IMR-90 (cell line): ENCODE measurements around the gene PACSIN2. TPM values are rescaled to one million over a fixed set of nuclear protein-coding genes. Genes with fewer than 3 reads are reported as not detected.

Experiments
- ATAC-seq: fragments of 200-7000 bp; cut with Tn5 transposase; 2 replicates; pipeline ENCODE4 v1.9.1; 2020; ENCODE audit warnings: low read depth, mild to moderate bottlenecking, moderate library complexity
- BruUV-seq: library from RNA; stranded (reverse); fragments of 400-500 nt; replicated peaks from 2 replicates; lab custom pipeline; 2021; lab: Mats Ljungman, UMichigan
- CTCF ChIA-PET: fragments of 300-600 bp; formaldehyde crosslinking; extraction: SDS; loops from one replicate; lab custom pipeline; 2021; ENCODE audit warnings: antibody characterized with exemption; lab: Yijun Ruan, JAX
- POLR2A ChIA-PET: fragments of 300-600 bp; sonication (Branson Sonifier 250); formaldehyde crosslinking; loops from one replicate; lab custom pipeline; 2022; ENCODE audit warnings: antibody characterized with exemption; ENCODE audit not compliant: unreplicated experiment; lab: Charles Lee
- DNase-seq: peaks from one replicate; pipeline ENCODE4 v3.0.0; 2013
- H2AFZ ChIP-seq: replicated peaks from 2 replicates; pipeline ENCODE3; 2013; ENCODE audit warnings: low read length, mild to moderate bottlenecking; ENCODE audit not compliant: poor library complexity
- H2AK5ac ChIP-seq: 2 replicates; pipeline ENCODE4 v1.6.1; 2013; ENCODE audit warnings: low read depth, low read length, inconsistent platforms
- H2AK9ac ChIP-seq: replicated peaks from 2 replicates; pipeline ENCODE3; 2013; ENCODE audit warnings: mild to moderate bottlenecking, low read depth, low read length, moderate library complexity; ENCODE audit not compliant: poor library complexity
- H2BK120ac ChIP-seq: 2 replicates; pipeline ENCODE4 v1.6.1; 2013; ENCODE audit warnings: low read depth, low read length, inconsistent platforms
- H2BK15ac ChIP-seq: 3 replicates; pipeline ENCODE4 v1.6.1; 2013; ENCODE audit warnings: low read depth, low read length, inconsistent platforms
- H2BK20ac ChIP-seq: 2 replicates; pipeline ENCODE4 v1.6.1; 2013; ENCODE audit warnings: low read depth, mild to moderate bottlenecking, inconsistent platforms, low read length, moderate library complexity
- H2BK5ac ChIP-seq: 2 replicates; pipeline ENCODE4 v1.6.1; 2013; ENCODE audit warnings: mild to moderate bottlenecking, low read depth, low read length, inconsistent platforms; ENCODE audit not compliant: poor library complexity, severe bottlenecking
- H3K14ac ChIP-seq: replicated peaks from 2 replicates; pipeline ENCODE4 v1.6.1; 2013; ENCODE audit warnings: low read depth, low read length, inconsistent platforms
- H3K18ac ChIP-seq: 2 replicates; pipeline ENCODE4 v1.6.1; 2013; ENCODE audit warnings: low read depth, low read length, control low read depth
- H3K23ac ChIP-seq: 2 replicates; pipeline ENCODE4 v1.6.1; 2013; ENCODE audit warnings: low read depth, low read length, inconsistent platforms
- H3K27ac ChIP-seq: 2 replicates; pipeline ENCODE4 v1.5.1; 2013; ENCODE audit warnings: mild to moderate bottlenecking, control low read depth, low read length; ENCODE audit not compliant: insufficient read depth
- H3K27me3 ChIP-seq: 2 replicates; pipeline ENCODE4 v1.6.1; 2013; ENCODE audit warnings: low read length; ENCODE audit not compliant: control insufficient read depth, insufficient read depth
- H3K36me3 ChIP-seq: 2 replicates; pipeline ENCODE4 v1.6.1; 2013; ENCODE audit warnings: low read length, mixed read lengths; ENCODE audit not compliant: control insufficient read depth, insufficient read depth
- H3K4ac ChIP-seq: 2 replicates; pipeline ENCODE4 v1.6.1; 2013; ENCODE audit warnings: low read depth, low read length, inconsistent platforms
- H3K4me1 ChIP-seq: 2 replicates; pipeline ENCODE4 v1.6.1; 2013; ENCODE audit warnings: low read length, mixed read lengths; ENCODE audit not compliant: control insufficient read depth, insufficient read depth
- H3K4me2 ChIP-seq: 2 replicates; pipeline ENCODE4 v1.6.1; 2013; ENCODE audit warnings: low read depth, mild to moderate bottlenecking, control low read depth, low read length, moderate library complexity
- H3K4me3 ChIP-seq: 2 replicates; pipeline ENCODE4 v1.5.1; 2013; ENCODE audit warnings: low read depth, mild to moderate bottlenecking, control low read depth, low read length, moderate library complexity; ENCODE audit not compliant: insufficient read depth
- H3K56ac ChIP-seq: 2 replicates; pipeline ENCODE4 v1.6.1; 2013; ENCODE audit warnings: low read length, inconsistent platforms; ENCODE audit not compliant: insufficient read depth; ENCODE audit errors: extremely low read depth
- H3K79me1 ChIP-seq, 2 experiments: 2 replicates each; pipeline ENCODE4 v1.6.1; 2013; ENCODE audit warnings: low read length in 2 of 2, inconsistent platforms in 1 of 2, low read depth in 1 of 2
- H3K9ac ChIP-seq: 2 replicates; pipeline ENCODE4 v1.6.1; 2013; ENCODE audit warnings: low read depth, low read length, control low read depth
- H3K9me1 ChIP-seq: 2 replicates; pipeline ENCODE4 v1.6.1; 2013; ENCODE audit warnings: low read length, inconsistent platforms; ENCODE audit not compliant: insufficient read depth
- H3K9me3 ChIP-seq: 2 replicates; pipeline ENCODE4 v1.6.1; 2013; ENCODE audit warnings: low read length; ENCODE audit not compliant: control insufficient read depth, insufficient read depth
- H4K20me1 ChIP-seq: 2 replicates; pipeline ENCODE4 v1.6.1; 2013; ENCODE audit warnings: low read length, inconsistent platforms; ENCODE audit not compliant: insufficient read depth
- H4K5ac ChIP-seq: 2 replicates; pipeline ENCODE4 v1.6.1; 2013; ENCODE audit warnings: mild to moderate bottlenecking, low read depth, low read length, control low read depth
- H4K8ac ChIP-seq, 2 experiments: 2 replicates each; pipeline ENCODE4 v1.6.1; 2013; ENCODE audit warnings: low read depth in 2 of 2, low read length in 2 of 2, control low read depth in 1 of 2, inconsistent platforms in 1 of 2
- H4K91ac ChIP-seq: 2 replicates; pipeline ENCODE4 v1.6.1; 2013; ENCODE audit warnings: low read depth, low read length, inconsistent platforms; ENCODE audit not compliant: insufficient read depth
- CHD1 ChIP-seq: IDR thresholded peaks from 2 replicates; pipeline ENCODE4 v1.6.1; 2012; ENCODE audit warnings: low read depth, low read length, improper control_type of control experiment
- CTCF ChIP-seq: conservative IDR thresholded peaks from 2 replicates; pipeline ENCODE4 v1.5.1; 2012; ENCODE audit warnings: mild to moderate bottlenecking, low read depth, low read length, improper control_type of control experiment
- ELK1 ChIP-seq: fragments of 150-350 bp; IDR thresholded peaks from 2 replicates; pipeline ENCODE4 v1.6.1; 2016; ENCODE audit warnings: low read depth, mild to moderate bottlenecking, low read length, moderate library complexity, borderline replicate concordance
- MAFK ChIP-seq: IDR thresholded peaks from 2 replicates; pipeline ENCODE4 v1.6.1; 2012; ENCODE audit warnings: low read depth, low read length, improper control_type of control experiment
- MAZ ChIP-seq: IDR thresholded peaks from 2 replicates; pipeline ENCODE4 v1.6.1; 2012; ENCODE audit warnings: low read depth, mild to moderate bottlenecking, low read length, improper control_type of control experiment, moderate library complexity, borderline replicate concordance
- MXI1 ChIP-seq: IDR thresholded peaks from 2 replicates; pipeline ENCODE4 v1.6.1; 2012; ENCODE audit warnings: low read depth, mild to moderate bottlenecking, low read length, moderate library complexity, borderline replicate concordance
- NFE2L2 ChIP-seq: fragments of 150-350 bp; IDR thresholded peaks from 2 replicates; pipeline ENCODE4 v1.6.1; 2016; ENCODE audit warnings: low read depth, mild to moderate bottlenecking, low read length
- POLR2A ChIP-seq: IDR thresholded peaks from 2 replicates; pipeline ENCODE4 v1.6.1; 2012; ENCODE audit warnings: mild to moderate bottlenecking, low read depth, low read length
- RAD21 ChIP-seq: IDR thresholded peaks from 2 replicates; pipeline ENCODE4 v1.6.1; 2012; ENCODE audit warnings: low read length, improper control_type of control experiment
- RCOR1 ChIP-seq: IDR thresholded peaks from 2 replicates; pipeline ENCODE4 v1.6.1; 2012; ENCODE audit warnings: mild to moderate bottlenecking, low read length, improper control_type of control experiment; ENCODE audit not compliant: insufficient replicate concordance
- SMC3 ChIP-seq: fragments of 150-350 bp; IDR thresholded peaks from 2 replicates; pipeline ENCODE4 v1.6.1; 2016; ENCODE audit warnings: low read depth, mild to moderate bottlenecking, antibody characterized with exemption, low read length, moderate library complexity
- USF2 ChIP-seq: fragments of 150-350 bp; IDR thresholded peaks from 2 replicates; pipeline ENCODE4 v1.6.1; 2017; ENCODE audit warnings: mild to moderate bottlenecking, antibody characterized with exemption, low read length, low read depth
- WGBS, 2 experiments: methylation state at CpG; one replicate each; pipeline versions ENCODE4 v1.1.5 to v1.1.7; 2013; ENCODE audit warnings: missing lambda C conversion rate in 2 of 2; ENCODE audit not compliant: insufficient read length in 1 of 2; ENCODE audit errors: extremely low coverage in 2 of 2; 5-methylcytosine and 5-hydroxymethylcytosine counted together
- dilution Hi-C: fragments of 300-500 bp; cut with HindIII; formaldehyde crosslinking; loops from one replicate; pipeline ENCODE4 v1.14.3; 2018; ENCODE audit warnings: low sequenced_read_pairs; ENCODE audit not compliant: unreplicated experiment
- in situ Hi-C: fragments of 300-500 bp; cut with MboI; formaldehyde crosslinking; loops from 3 replicates; pipeline ENCODE4 v1.14.3; 2019; ENCODE audit warnings: low sequenced_read_pairs, inconsistent platforms, mixed read lengths
- intact Hi-C: fragments of 100-400 bp; cut with micrococcal nuclease; formaldehyde crosslinking; loops from 2 replicates; pipeline ENCODE4 v1.10.0; 2022
- polyA plus RNA-seq, 3 experiments: library from polyadenylated mRNA; depleted of rRNA; stranded (reverse); fragments of >200 nt; gene quantifications; 2 replicates each; pipeline ENCODE4 v1.2.3, GENCODE V29; 2012; ENCODE audit warnings: low replicate concordance in 1 of 3
- total RNA-seq: library from RNA; depleted of rRNA; stranded (reverse); fragments of >200 nt; gene quantifications from 2 replicates; pipeline ENCODE4 v1.2.3, GENCODE V29; 2012

PACSIN2 gene
- total and polyA plus RNA-seq, 2 of the 4 experiments (the other 2 are of a cell fraction): 85.0 to 118 TPM

- Histone ChIP-seq H3K4me2 (no peak overlapping the region), H2AK5ac (peak overlapping the region; percentile 81; the same call in 1 of the 2 replicates), H4K5ac (no peak overlapping the region), H2BK120ac (no peak overlapping the region), H3K56ac (no peak overlapping the region), H3K18ac (no peak overlapping the region), H3K4ac (0 out of 2 replicates have a peak overlapping the region, but pooled peaks have one; percentile 3), H2BK15ac (no peak overlapping the region), H3K27me3 (no peaks in the 10 kb centered on the region), H3K9ac (no peak overlapping the region), H4K91ac (no peak overlapping the region), H2BK5ac (no peak overlapping the region), H2BK20ac (no peak overlapping the region), H3K14ac (peak overlapping the region; percentile 42), H4K20me1 (peaks cover 65% of the 10 kb centered on the region), H3K9me3 (no peaks in the 10 kb centered on the region), H3K23ac (no peak overlapping the region), H3K9me1 (peaks cover 38% of the 10 kb centered on the region), H3K27ac (no peak overlapping the region), H3K79me1 (peaks cover 41 to 89% of the 10 kb centered on the region in 2 experiments), H3K4me3 (no peak overlapping the region), H3K36me3 (no peaks in the 10 kb centered on the region; the same call in 1 of the 2 replicates), H2AK9ac (peak overlapping the region; percentile 44), H3K4me1 (peaks cover 15% of the 10 kb centered on the region), H2AFZ (no peak overlapping the region), H4K8ac (no peak overlapping the region)
- ATAC-seq: no peak
- intact Hi-C loops (no loop called here), dilution Hi-C loops (no loop called here), in situ Hi-C loops (no loop called here)
- WGBS, 2 experiments: no CpG with 5 or more reads among the region's 5 CpGs
- ChIA-PET POLR2A (no interaction called here), CTCF (no interaction called here)
- TF ChIP-seq RCOR1 (no peak), USF2 (no peak), MAFK (no peak), SMC3 (no peak), CHD1 (no peak), NFE2L2 (no peak), POLR2A (no peak), MXI1 (no peak), CTCF (no peak), ELK1 (no peak), MAZ (no peak), RAD21 (no peak)
- no peak for DNase-seq
- BruUV-seq: no TSS peak
These were observed 69.2 kb downstream of the PACSIN2 start for GRCh38 chr22:42945736-42946135.
